A549 (cell line): ENCODE measurements around the gene MFSD8. TPM values are rescaled to one million over a fixed set of nuclear protein-coding genes. Genes with fewer than 3 reads are reported as not detected.
A peak's percentile ranks its signal among the peaks of the same experiment; 100 is the strongest.

Experiments used
- ATAC-seq, 2 experiments: fragments of 200-7000 bp in 1 of 2; fragments of >200 bp in 1 of 2; cut with Nextera tagmentation in 1 of 2; cut with Tn5 transposase in 1 of 2; 3 replicates each; pipeline versions ENCODE4 v1.8.0 to v1.9.1; 2018 to 2020; ENCODE audit warnings: mild to moderate bottlenecking in 1 of 2, moderate library complexity in 1 of 2
- CTCF ChIA-PET: fragments of 300-600 bp; sonication (Branson Sonifier 250); formaldehyde crosslinking; extraction: SDS; loops from one replicate; lab custom pipeline; 2021; ENCODE audit warnings: antibody characterized with exemption, inconsistent platforms; lab: Yijun Ruan, JAX
- POLR2A ChIA-PET: fragments of 350-600 bp; formaldehyde crosslinking; extraction: SDS; loops from one replicate; lab custom pipeline; 2021; ENCODE audit warnings: antibody characterized with exemption, inconsistent platforms; lab: Yijun Ruan, JAX
- DNase-seq, 2 experiments: peaks; one replicate each; pipeline versions ENCODE4 v3.0.0 to v3.0.0-alpha.2; 2011 to 2016; ENCODE audit warnings: low read depth in 1 of 2, low spot score in 1 of 2
- FAIRE-seq: peaks from 2 replicates; lab custom pipeline; 2011; peaks lifted over from hg19 to GRCh38; lab: Jason Lieb, UNC
- H3K27ac ChIP-seq, 2 experiments: fragments of >200 bp; sonication (Bioruptor Twin); formaldehyde crosslinking; 3 replicates each; pipeline ENCODE4 v1.5.1; 2016 to 2017
- H3K4me1 ChIP-seq: fragments of >200 bp; sonication (Bioruptor Twin); formaldehyde crosslinking; 3 replicates; pipeline ENCODE4 v1.6.1; 2016
- H3K4me2 ChIP-seq: fragments of >200 bp; sonication (Bioruptor Twin); formaldehyde crosslinking; 3 replicates; pipeline ENCODE4 v1.6.1; 2016
- H3K4me3 ChIP-seq: fragments of >200 bp; sonication (Bioruptor Twin); formaldehyde crosslinking; 3 replicates; pipeline ENCODE4 v1.5.1; 2016
- H3K9me3 ChIP-seq: fragments of >200 bp; sonication (Bioruptor Twin); formaldehyde crosslinking; 3 replicates; pipeline ENCODE4 v1.6.1; 2016
- CBX2 ChIP-seq: fragments of 200-600 bp; sonication (generic); IDR thresholded peaks from 2 replicates; pipeline ENCODE4 v1.6.1; 2016; ENCODE audit warnings: low read depth, mild to moderate bottlenecking, borderline replicate concordance
- CBX8 ChIP-seq: fragments of 200-600 bp; sonication (generic); IDR thresholded peaks from 2 replicates; pipeline ENCODE4 v1.6.1; 2016
- CHD2 ChIP-seq: fragments of 150-350 bp; IDR thresholded peaks from 2 replicates; pipeline ENCODE4 v1.6.1; 2014; ENCODE audit warnings: low read length; ENCODE audit not compliant: partially characterized antibody
- EHMT2 ChIP-seq: fragments of 200-600 bp; sonication (generic); IDR thresholded peaks from 2 replicates; pipeline ENCODE4 v1.6.1; 2016; ENCODE audit warnings: antibody characterized with exemption, low read depth, mild to moderate bottlenecking, moderate library complexity
- EP300 ChIP-seq, 2 experiments: fragments of >200 bp; sonication (Bioruptor Twin); formaldehyde crosslinking; IDR thresholded peaks; 2 replicates in 1 of 2; 3 replicates in 1 of 2; pipeline ENCODE4 v1.6.1; 2016 to 2017
- FOSB ChIP-seq: fragments of 250-450 bp; sonication (Bioruptor Pico); IDR thresholded peaks from 2 replicates; pipeline ENCODE4 v1.5.0; 2020; ENCODE audit warnings: mild to moderate bottlenecking, moderate library complexity
- GATA3 ChIP-seq: IDR thresholded peaks from 2 replicates; pipeline ENCODE4 v1.6.1; 2012; ENCODE audit warnings: borderline replicate concordance
- HOXB13 ChIP-seq: fragments of 250-450 bp; sonication (Bioruptor Pico); IDR thresholded peaks from 2 replicates; pipeline ENCODE4 v1.5.0; 2020; ENCODE audit warnings: low read depth, mild to moderate bottlenecking, moderate library complexity
- MAFK ChIP-seq: fragments of 450-650 bp; IDR thresholded peaks from 2 replicates; pipeline ENCODE4 v1.6.1; 2014; ENCODE audit not compliant: partially characterized antibody
- MAZ ChIP-seq: fragments of 150-350 bp; IDR thresholded peaks from 2 replicates; pipeline ENCODE4 v1.6.1; 2014; ENCODE audit warnings: antibody characterized with exemption, low read depth, low read length, borderline replicate concordance
- PHF8 ChIP-seq: fragments of 200-600 bp; sonication (generic); IDR thresholded peaks from 2 replicates; pipeline ENCODE4 v1.6.1; 2016; ENCODE audit warnings: low read depth, mild to moderate bottlenecking, antibody characterized with exemption, moderate library complexity, borderline replicate concordance
- POLR2A ChIP-seq: IDR thresholded peaks from 2 replicates; pipeline ENCODE4 v1.6.1; 2012; ENCODE audit warnings: mild to moderate bottlenecking, low read length
- POLR2AphosphoS2 ChIP-seq: conservative IDR thresholded peaks from 2 replicates; pipeline ENCODE4 v1.6.1; 2012; ENCODE audit warnings: low read length, improper control_type of control experiment, inconsistent platforms
- RARB ChIP-seq: fragments of 250-450 bp; sonication (Bioruptor Pico); IDR thresholded peaks from 2 replicates; pipeline ENCODE4 v1.8.0; 2021; ENCODE audit warnings: mild to moderate bottlenecking, moderate library complexity
- RFX5 ChIP-seq: fragments of 450-650 bp; IDR thresholded peaks from 2 replicates; pipeline ENCODE4 v1.7.1; 2014; ENCODE audit warnings: antibody characterized with exemption, mild to moderate bottlenecking, moderate library complexity
- RNF2 ChIP-seq: fragments of 200-600 bp; sonication (generic); IDR thresholded peaks from 2 replicates; pipeline ENCODE4 v1.6.1; 2016; ENCODE audit warnings: low read depth, mild to moderate bottlenecking, antibody characterized with exemption, moderate library complexity, borderline replicate concordance
- SMC3 ChIP-seq: fragments of >200 bp; sonication (Bioruptor Twin); formaldehyde crosslinking; IDR thresholded peaks from 3 replicates; pipeline ENCODE4 v1.6.1; 2018; ENCODE audit warnings: inconsistent platforms
- TP53 ChIP-seq: fragments of 250-450 bp; sonication (Bioruptor Pico); IDR thresholded peaks from 2 replicates; pipeline ENCODE4 v1.5.0; 2021; ENCODE audit warnings: mild to moderate bottlenecking, moderate library complexity
- ZFP36 ChIP-seq: fragments of 450-650 bp; IDR thresholded peaks from 2 replicates; pipeline ENCODE4 v1.6.1; 2014; ENCODE audit warnings: borderline replicate concordance; ENCODE audit not compliant: partially characterized antibody
- ZNF302 ChIP-seq: fragments of 250-450 bp; sonication (Bioruptor Pico); IDR thresholded peaks from 2 replicates; pipeline ENCODE4 v1.9.0; 2021; ENCODE audit warnings: inconsistent platforms, mild to moderate bottlenecking, moderate library complexity
- WGBS: methylation state at CpG from one replicate; pipeline ENCODE4 v1.1.6; 2017; ENCODE audit errors: missing lambda C conversion rate; 5-methylcytosine and 5-hydroxymethylcytosine counted together
- polyA minus RNA-seq: library from RNA; depleted of rRNA, polyadenylated mRNA; stranded (reverse); fragments of >200 nt; gene quantifications from 2 replicates; pipeline ENCODE4 v1.2.3, GENCODE V29; 2011; rRNA and poly(A)+ RNA removed
- polyA plus RNA-seq, 4 experiments: library from polyadenylated mRNA; depleted of rRNA in 3 of 4; stranded (reverse); fragments of >200 nt; fragmentation: RNase III in 1 of 4; extraction: RNeasy Plus Mini Kit Qiagen cat#74134 plus additional on column Dnase treatment in 1 of 4; gene quantifications; 2 replicates in 3 of 4; 3 replicates in 1 of 4; pipeline ENCODE4 v1.2.3, GENCODE V29; 2011 to 2017
- TF ChIP-seq, protein P1 (sequence below): IDR thresholded peaks from 2 replicates; pipeline ENCODE4 v1.6.1; 2012
- TF ChIP-seq, protein P2 (sequence below): fragments of 250-450 bp; sonication (Bioruptor Pico); IDR thresholded peaks from 2 replicates; pipeline ENCODE4 v1.5.0; 2021; ENCODE audit warnings: mild to moderate bottlenecking, moderate library complexity, borderline replicate concordance
- TF ChIP-seq, protein P3 (sequence below): IDR thresholded peaks from 2 replicates; pipeline ENCODE4 v1.6.1; 2012; ENCODE audit warnings: low read depth, borderline replicate concordance
- TF ChIP-seq, protein P4 (sequence below): fragments of >200 bp; sonication (Bioruptor Twin); formaldehyde crosslinking; IDR thresholded peaks from 3 replicates; pipeline ENCODE4 v1.5.1; 2016
- TF ChIP-seq, protein P5 (sequence below): fragments of 200-600 bp; sonication (generic); IDR thresholded peaks from 2 replicates; pipeline ENCODE4 v1.6.1; 2016; ENCODE audit warnings: antibody characterized with exemption, mild to moderate bottlenecking, moderate library complexity
- TF ChIP-seq, protein P6 (sequence below): fragments of >200 bp; sonication (Bioruptor Twin); formaldehyde crosslinking; IDR thresholded peaks from 3 replicates; pipeline ENCODE4 v1.6.1; 2016

Gene MFSD8, protein sequence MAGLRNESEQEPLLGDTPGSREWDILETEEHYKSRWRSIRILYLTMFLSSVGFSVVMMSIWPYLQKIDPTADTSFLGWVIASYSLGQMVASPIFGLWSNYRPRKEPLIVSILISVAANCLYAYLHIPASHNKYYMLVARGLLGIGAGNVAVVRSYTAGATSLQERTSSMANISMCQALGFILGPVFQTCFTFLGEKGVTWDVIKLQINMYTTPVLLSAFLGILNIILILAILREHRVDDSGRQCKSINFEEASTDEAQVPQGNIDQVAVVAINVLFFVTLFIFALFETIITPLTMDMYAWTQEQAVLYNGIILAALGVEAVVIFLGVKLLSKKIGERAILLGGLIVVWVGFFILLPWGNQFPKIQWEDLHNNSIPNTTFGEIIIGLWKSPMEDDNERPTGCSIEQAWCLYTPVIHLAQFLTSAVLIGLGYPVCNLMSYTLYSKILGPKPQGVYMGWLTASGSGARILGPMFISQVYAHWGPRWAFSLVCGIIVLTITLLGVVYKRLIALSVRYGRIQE
- 16.4 and 22.3 TPM in 2 replicates for polyA plus RNA-seq (2011; rRNA removed)
- polyA plus RNA-seq (2012; cell fraction: cytosol; rRNA removed): 3.9 and 5.0 TPM in 2 replicates
- 5.1 and 9.9 TPM in 2 replicates for polyA plus RNA-seq (2012; cell fraction: nucleus; rRNA removed)
- polyA plus RNA-seq (2017; fragmentation: RNase III; extraction: RNeasy Plus Mini Kit Qiagen cat#74134 plus additional on column Dnase treatment): 9.5 to 10.1 TPM (median 9.6 TPM) in 3 replicates
- polyA minus RNA-seq: 9.6 and 9.8 TPM in 2 replicates

DNA sequence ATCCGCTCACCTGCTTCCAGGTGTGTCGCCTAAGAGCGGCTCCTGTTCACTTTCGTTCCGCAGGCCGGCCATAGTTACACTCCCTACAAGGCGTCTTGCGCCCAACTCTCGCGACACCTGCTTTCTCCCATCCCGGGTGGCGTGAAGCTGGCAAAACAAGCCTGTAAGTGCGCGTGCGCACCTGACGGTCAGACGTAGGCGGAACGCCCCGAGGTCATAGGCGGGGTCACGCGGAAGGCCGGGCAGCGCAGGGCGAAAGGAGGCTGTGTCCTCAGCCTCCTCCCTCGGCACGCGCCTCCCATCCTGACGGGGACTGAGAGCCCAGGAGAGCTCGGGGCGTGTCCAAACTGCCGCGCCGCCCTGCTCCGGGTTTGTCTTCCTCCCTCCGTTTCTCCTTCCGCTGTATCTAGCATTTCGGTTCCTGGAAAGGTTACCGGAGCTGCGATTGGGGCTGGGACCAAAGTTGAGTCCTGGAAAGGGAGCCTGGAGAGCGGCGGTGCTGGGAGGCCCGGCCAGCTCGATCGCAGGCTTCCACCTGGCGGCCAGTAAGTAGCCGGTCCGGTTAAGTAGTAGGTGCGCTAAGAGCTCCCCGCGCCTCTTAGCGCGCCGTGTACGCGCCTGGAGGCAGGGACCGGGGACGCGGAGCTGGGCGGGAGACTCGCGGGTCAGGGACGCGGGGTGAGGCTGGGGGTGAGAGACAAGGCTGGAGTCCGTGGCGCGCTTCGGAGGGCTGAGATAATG lies at the start of gene MFSD8, which contains the start of gene ABHD18:
Gene MFSD8, minus strand, starts transcription at position 112 of the 741 bp plus-strand sequence. Its CDS starts 40 bp downstream, at position 72.
Gene ABHD18, plus strand, starts transcription at position 345 of the 741 bp plus-strand sequence. CDS start 17,550 bp downstream, outside the sequence.
- CTCF ChIA-PET: interaction anchor here (0.7 to 4.7 kb wide), 12 partner anchors 9 to 156 kb away, joined by 3 to 18 read pairs (median 3); partner anchors contain the start of gene LARP1B
- no peaks in the 10 kb centered on the region for H3K9me3 ChIP-seq
- FAIRE-seq (no peak), ATAC-seq (peak; percentile 97 to 99), DNase-seq (peak; percentile 76 to 99)
- H3K4me2 ChIP-seq: peak within 1 kb of the TSS; percentile 88
- H3K4me1 ChIP-seq: peaks cover 22% of the 10 kb centered on the region; the same call in 2 of the 3 replicates
- POLR2A ChIA-PET: interaction anchor here (0.7 to 1.9 kb wide), 12 partner anchors 9 to 848 kb away, joined by 3 to 24 read pairs (median 5); partner anchors contain the start of genes HSPA4L, LARP1B and PLK4
- peak within 1 kb of the TSS; percentile 63 for H3K4me3 ChIP-seq
- H3K27ac ChIP-seq: peak within 1 kb of the TSS; percentile 90 to 94
- 1% methylated on average over 23 of the region's 69 CpGs for WGBS
- no peak for TF ChIP-seq ZFP36
- no peak for TF ChIP-seq CBX2
- no peak for TF ChIP-seq RNF2
- TF ChIP-seq POLR2A: peak; percentile 59
- TF ChIP-seq, protein P1, sequence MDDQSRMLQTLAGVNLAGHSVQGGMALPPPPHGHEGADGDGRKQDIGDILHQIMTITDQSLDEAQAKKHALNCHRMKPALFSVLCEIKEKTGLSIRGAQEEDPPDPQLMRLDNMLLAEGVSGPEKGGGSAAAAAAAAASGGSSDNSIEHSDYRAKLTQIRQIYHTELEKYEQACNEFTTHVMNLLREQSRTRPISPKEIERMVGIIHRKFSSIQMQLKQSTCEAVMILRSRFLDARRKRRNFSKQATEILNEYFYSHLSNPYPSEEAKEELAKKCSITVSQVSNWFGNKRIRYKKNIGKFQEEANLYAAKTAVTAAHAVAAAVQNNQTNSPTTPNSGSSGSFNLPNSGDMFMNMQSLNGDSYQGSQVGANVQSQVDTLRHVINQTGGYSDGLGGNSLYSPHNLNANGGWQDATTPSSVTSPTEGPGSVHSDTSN: no peak
- no peak for TF ChIP-seq HOXB13
- no peak for TF ChIP-seq RFX5
- no peak for TF ChIP-seq MAFK
- TF ChIP-seq SMC3: peak; percentile 34; the same call in 2 of the 3 replicates
- TF ChIP-seq, protein P2, sequence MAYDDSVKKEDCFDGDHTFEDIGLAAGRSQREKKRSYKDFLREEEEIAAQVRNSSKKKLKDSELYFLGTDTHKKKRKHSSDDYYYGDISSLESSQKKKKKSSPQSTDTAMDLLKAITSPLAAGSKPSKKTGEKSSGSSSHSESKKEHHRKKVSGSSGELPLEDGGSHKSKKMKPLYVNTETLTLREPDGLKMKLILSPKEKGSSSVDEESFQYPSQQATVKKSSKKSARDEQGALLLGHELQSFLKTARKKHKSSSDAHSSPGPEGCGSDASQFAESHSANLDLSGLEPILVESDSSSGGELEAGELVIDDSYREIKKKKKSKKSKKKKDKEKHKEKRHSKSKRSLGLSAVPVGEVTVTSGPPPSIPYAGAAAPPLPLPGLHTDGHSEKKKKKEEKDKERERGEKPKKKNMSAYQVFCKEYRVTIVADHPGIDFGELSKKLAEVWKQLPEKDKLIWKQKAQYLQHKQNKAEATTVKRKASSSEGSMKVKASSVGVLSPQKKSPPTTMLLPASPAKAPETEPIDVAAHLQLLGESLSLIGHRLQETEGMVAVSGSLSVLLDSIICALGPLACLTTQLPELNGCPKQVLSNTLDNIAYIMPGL (CRISPR knock-in tag): no peak
- 0 out of 2 replicates have a peak, but pooled peaks have one; percentile 19 for TF ChIP-seq PHF8
- TF ChIP-seq GATA3: no peak
- TF ChIP-seq RARB: no peak
- TF ChIP-seq ZNF302 (CRISPR knock-in tag): no peak
- TF ChIP-seq MAZ: no peak
- no peak for TF ChIP-seq EHMT2
- TF ChIP-seq, protein P3, sequence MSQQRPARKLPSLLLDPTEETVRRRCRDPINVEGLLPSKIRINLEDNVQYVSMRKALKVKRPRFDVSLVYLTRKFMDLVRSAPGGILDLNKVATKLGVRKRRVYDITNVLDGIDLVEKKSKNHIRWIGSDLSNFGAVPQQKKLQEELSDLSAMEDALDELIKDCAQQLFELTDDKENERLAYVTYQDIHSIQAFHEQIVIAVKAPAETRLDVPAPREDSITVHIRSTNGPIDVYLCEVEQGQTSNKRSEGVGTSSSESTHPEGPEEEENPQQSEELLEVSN: no peak
- peak; percentile 91 for TF ChIP-seq CHD2
- no peak for TF ChIP-seq CBX8
- TF ChIP-seq TP53: no peak
- TF ChIP-seq, protein P4, sequence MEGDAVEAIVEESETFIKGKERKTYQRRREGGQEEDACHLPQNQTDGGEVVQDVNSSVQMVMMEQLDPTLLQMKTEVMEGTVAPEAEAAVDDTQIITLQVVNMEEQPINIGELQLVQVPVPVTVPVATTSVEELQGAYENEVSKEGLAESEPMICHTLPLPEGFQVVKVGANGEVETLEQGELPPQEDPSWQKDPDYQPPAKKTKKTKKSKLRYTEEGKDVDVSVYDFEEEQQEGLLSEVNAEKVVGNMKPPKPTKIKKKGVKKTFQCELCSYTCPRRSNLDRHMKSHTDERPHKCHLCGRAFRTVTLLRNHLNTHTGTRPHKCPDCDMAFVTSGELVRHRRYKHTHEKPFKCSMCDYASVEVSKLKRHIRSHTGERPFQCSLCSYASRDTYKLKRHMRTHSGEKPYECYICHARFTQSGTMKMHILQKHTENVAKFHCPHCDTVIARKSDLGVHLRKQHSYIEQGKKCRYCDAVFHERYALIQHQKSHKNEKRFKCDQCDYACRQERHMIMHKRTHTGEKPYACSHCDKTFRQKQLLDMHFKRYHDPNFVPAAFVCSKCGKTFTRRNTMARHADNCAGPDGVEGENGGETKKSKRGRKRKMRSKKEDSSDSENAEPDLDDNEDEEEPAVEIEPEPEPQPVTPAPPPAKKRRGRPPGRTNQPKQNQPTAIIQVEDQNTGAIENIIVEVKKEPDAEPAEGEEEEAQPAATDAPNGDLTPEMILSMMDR: no peak
- TF ChIP-seq EP300 (IDR thresholded peaks at IDR 0.05): no peak
- TF ChIP-seq, protein P5, sequence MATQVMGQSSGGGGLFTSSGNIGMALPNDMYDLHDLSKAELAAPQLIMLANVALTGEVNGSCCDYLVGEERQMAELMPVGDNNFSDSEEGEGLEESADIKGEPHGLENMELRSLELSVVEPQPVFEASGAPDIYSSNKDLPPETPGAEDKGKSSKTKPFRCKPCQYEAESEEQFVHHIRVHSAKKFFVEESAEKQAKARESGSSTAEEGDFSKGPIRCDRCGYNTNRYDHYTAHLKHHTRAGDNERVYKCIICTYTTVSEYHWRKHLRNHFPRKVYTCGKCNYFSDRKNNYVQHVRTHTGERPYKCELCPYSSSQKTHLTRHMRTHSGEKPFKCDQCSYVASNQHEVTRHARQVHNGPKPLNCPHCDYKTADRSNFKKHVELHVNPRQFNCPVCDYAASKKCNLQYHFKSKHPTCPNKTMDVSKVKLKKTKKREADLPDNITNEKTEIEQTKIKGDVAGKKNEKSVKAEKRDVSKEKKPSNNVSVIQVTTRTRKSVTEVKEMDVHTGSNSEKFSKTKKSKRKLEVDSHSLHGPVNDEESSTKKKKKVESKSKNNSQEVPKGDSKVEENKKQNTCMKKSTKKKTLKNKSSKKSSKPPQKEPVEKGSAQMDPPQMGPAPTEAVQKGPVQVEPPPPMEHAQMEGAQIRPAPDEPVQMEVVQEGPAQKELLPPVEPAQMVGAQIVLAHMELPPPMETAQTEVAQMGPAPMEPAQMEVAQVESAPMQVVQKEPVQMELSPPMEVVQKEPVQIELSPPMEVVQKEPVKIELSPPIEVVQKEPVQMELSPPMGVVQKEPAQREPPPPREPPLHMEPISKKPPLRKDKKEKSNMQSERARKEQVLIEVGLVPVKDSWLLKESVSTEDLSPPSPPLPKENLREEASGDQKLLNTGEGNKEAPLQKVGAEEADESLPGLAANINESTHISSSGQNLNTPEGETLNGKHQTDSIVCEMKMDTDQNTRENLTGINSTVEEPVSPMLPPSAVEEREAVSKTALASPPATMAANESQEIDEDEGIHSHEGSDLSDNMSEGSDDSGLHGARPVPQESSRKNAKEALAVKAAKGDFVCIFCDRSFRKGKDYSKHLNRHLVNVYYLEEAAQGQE: peak; percentile 87
- TF ChIP-seq FOSB: no peak
- TF ChIP-seq POLR2AphosphoS2: no peak
- TF ChIP-seq, protein P6, sequence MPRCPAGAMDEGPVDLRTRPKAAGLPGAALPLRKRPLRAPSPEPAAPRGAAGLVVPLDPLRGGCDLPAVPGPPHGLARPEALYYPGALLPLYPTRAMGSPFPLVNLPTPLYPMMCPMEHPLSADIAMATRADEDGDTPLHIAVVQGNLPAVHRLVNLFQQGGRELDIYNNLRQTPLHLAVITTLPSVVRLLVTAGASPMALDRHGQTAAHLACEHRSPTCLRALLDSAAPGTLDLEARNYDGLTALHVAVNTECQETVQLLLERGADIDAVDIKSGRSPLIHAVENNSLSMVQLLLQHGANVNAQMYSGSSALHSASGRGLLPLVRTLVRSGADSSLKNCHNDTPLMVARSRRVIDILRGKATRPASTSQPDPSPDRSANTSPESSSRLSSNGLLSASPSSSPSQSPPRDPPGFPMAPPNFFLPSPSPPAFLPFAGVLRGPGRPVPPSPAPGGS: no peak
